GM23248 (cell line): ENCODE data around the gene LINGO4. TPM values are rescaled to one million over a fixed set of nuclear protein-coding genes. Genes with fewer than 3 reads are reported as not detected.

Experiments used
- DNase-seq: peaks from one replicate; pipeline ENCODE4 v3.0.0-alpha.2; 2015
- H2AFZ ChIP-seq: fragments of 200-600 bp; sonication (generic); 2 replicates; pipeline ENCODE4 v1.6.1; 2016; ENCODE audit warnings: antibody characterized with exemption
- H3F3A ChIP-seq: fragments of 200-600 bp; sonication (generic); 2 replicates; pipeline ENCODE4 v1.6.1; 2016; ENCODE audit warnings: mild to moderate bottlenecking, antibody characterized with exemption, mixed run types; ENCODE audit not compliant: insufficient read depth
- H3K27ac ChIP-seq: fragments of 200-600 bp; sonication (generic); 2 replicates; pipeline ENCODE4 v1.5.1; 2016; ENCODE audit warnings: mild to moderate bottlenecking
- H3K27me3 ChIP-seq: fragments of 200-600 bp; sonication (generic); replicated peaks from 2 replicates; pipeline ENCODE4 v1.6.1; 2016; ENCODE audit warnings: mild to moderate bottlenecking; ENCODE audit not compliant: insufficient read depth
- H3K36me3 ChIP-seq: fragments of 200-600 bp; sonication (generic); 2 replicates; pipeline ENCODE4 v1.6.1; 2016; ENCODE audit warnings: low read depth, mild to moderate bottlenecking
- H3K4me1 ChIP-seq: fragments of 200-600 bp; sonication (generic); 2 replicates; pipeline ENCODE4 v1.6.1; 2016; ENCODE audit warnings: mild to moderate bottlenecking; ENCODE audit not compliant: insufficient read depth
- H3K4me2 ChIP-seq: fragments of 200-600 bp; sonication (generic); one replicate; pipeline ENCODE4 v1.6.1; 2016; ENCODE audit warnings: mild to moderate bottlenecking; ENCODE audit not compliant: unreplicated experiment
- H3K4me3 ChIP-seq: fragments of 200-600 bp; sonication (generic); 2 replicates; pipeline ENCODE4 v1.5.1; 2016; ENCODE audit warnings: mild to moderate bottlenecking
- H3K79me2 ChIP-seq: fragments of 200-600 bp; sonication (generic); 2 replicates; pipeline ENCODE4 v1.6.1; 2016; ENCODE audit warnings: mild to moderate bottlenecking; ENCODE audit not compliant: insufficient read depth
- H3K9ac ChIP-seq: fragments of 200-600 bp; sonication (generic); 2 replicates; pipeline ENCODE4 v1.6.1; 2016; ENCODE audit warnings: mild to moderate bottlenecking
- H3K9me2 ChIP-seq: fragments of 200-600 bp; sonication (generic); 2 replicates; pipeline ENCODE4 v1.6.1; 2016; ENCODE audit warnings: mixed run types, mild to moderate bottlenecking, moderate library complexity; ENCODE audit not compliant: insufficient read depth
- H3K9me3 ChIP-seq: fragments of 200-600 bp; sonication (generic); one replicate; pipeline ENCODE4 v1.6.1; 2017; ENCODE audit warnings: low read depth
- H4K20me1 ChIP-seq: fragments of 200-600 bp; sonication (generic); 2 replicates; pipeline ENCODE4 v1.6.0; 2016; ENCODE audit not compliant: insufficient read depth
- EZH2 ChIP-seq: fragments of 200-600 bp; sonication (generic); IDR thresholded peaks from 2 replicates; pipeline ENCODE4 v1.6.1; 2018; ENCODE audit warnings: antibody characterized with exemption, mild to moderate bottlenecking; ENCODE audit not compliant: insufficient read depth, poor library complexity, severe bottlenecking
- EZH2phosphoT487 ChIP-seq: fragments of 200-600 bp; sonication (generic); IDR thresholded peaks from 2 replicates; pipeline ENCODE4 v1.6.1; 2018; ENCODE audit warnings: antibody characterized with exemption, moderate library complexity, mild to moderate bottlenecking, low read depth; ENCODE audit not compliant: insufficient read depth
- WGBS, 2 experiments: methylation state at CpG; one replicate each; pipeline ENCODE4 v1.1.6; 2015 to 2017; ENCODE audit warnings: low lambda C conversion rate in 2 of 2, low coverage in 1 of 2; ENCODE audit errors: missing lambda C conversion rate in 2 of 2; 5-methylcytosine and 5-hydroxymethylcytosine counted together
- in situ Hi-C: fragments of 300-500 bp; cut with MboI; formaldehyde crosslinking; loops from 2 replicates; pipeline ENCODE4 v1.15.0; 2020
- polyA plus RNA-seq: library from polyadenylated mRNA; unstranded; fragments of >200 nt; fragmentation: Nextera tagmentation; extraction: Ambion mirVana; gene quantifications from 2 replicates; pipeline ENCODE4 v1.2.1, GENCODE V29; 2016
- total RNA-seq: library from RNA; depleted of rRNA; stranded (reverse); fragments of >200 nt; shearing (Covaris generic); gene quantifications from 2 replicates; pipeline ENCODE4 v1.2.3, GENCODE V29; 2014

The LINGO4 gene
- total and polyA plus RNA-seq, 2 experiments from 2014 or later, result not detected

DNA sequence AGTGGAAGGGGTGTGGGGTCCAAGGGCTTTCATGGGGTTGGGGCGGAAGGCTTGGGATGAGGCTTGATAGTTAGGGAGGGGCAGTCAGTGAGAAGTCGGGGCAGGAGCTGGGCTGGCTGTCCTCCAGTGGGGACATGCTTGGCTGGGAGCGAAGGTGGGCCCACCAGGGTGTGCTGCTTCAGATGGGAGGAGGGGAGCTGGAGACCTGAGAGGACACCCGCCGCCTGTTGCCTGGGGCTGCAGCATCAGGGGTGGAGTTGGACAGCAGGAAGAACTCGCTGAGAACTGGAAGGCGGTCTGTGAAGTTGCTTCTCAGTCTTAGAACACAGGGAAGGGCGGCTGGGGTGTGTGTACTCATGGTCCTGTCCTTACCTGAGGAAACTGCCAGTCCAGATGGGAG lies 46.7 kb upstream of the LINGO4 start:
- Histone ChIP-seq H3K27ac (no peak overlapping the region), H3K27me3 (peaks cover 13% of the 10 kb centered on the region; the same call in 1 of the 2 replicates), H3K36me3 (no peaks in the 10 kb centered on the region), H3K9me3 (no peaks in the 10 kb centered on the region), H3F3A (0 out of 2 replicates have a peak, but pooled peaks cover 7% of the 10 kb centered on the region), H3K9me2 (no peaks in the 10 kb centered on the region), H3K79me2 (no peaks in the 10 kb centered on the region), H3K9ac (no peak overlapping the region), H3K4me3 (no peak overlapping the region), H3K4me2 (no peak overlapping the region), H4K20me1 (no peaks in the 10 kb centered on the region), H3K4me1 (peaks cover 6% of the 10 kb centered on the region; the same call in 1 of the 2 replicates), H2AFZ (no peak overlapping the region)
- TF ChIP-seq EZH2phosphoT487 (no peak), EZH2 (no peak)
- no peak for DNase-seq
- WGBS, 2 experiments, result 53% methylated on average over 8 of the region's 8 CpGs
- in situ Hi-C loops, result no loop called here

DNA sequence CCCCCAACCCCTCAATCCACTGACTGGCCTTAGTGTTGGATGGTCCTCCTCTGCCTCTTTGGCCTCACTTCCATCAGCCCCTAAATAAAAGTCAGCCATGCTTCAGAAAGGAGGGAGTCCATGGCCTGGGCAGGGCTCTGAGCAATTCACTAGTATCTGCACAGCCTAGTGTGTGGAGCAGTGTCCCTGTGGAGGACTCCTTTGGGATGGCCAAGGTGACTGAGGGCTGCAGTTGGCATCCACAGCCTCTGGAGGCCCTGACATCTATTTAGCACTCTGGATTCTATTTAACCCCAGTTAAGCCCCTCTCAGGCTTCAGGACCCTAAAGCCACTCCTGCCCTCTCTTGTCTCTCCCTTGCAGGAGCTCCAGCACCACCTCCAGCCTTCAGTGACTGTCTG lies 44.7 kb upstream of the LINGO4 start:
- Histone ChIP-seq H3K9ac (no peak overlapping the region), H3K36me3 (no peaks in the 10 kb centered on the region), H3F3A (no peaks in the 10 kb centered on the region), H3K27ac (no peak overlapping the region), H3K4me2 (no peak overlapping the region), H3K9me3 (no peaks in the 10 kb centered on the region), H2AFZ (no peak overlapping the region), H3K4me1 (peaks cover 4% of the 10 kb centered on the region), H3K4me3 (no peak overlapping the region), H3K9me2 (no peaks in the 10 kb centered on the region), H3K79me2 (no peaks in the 10 kb centered on the region), H3K27me3 (peaks cover 13% of the 10 kb centered on the region), H4K20me1 (no peaks in the 10 kb centered on the region)
- TF ChIP-seq EZH2, result no peak
- no peak for TF ChIP-seq EZH2phosphoT487
- in situ Hi-C loops, result no loop called here
- no peak for DNase-seq

DNA sequence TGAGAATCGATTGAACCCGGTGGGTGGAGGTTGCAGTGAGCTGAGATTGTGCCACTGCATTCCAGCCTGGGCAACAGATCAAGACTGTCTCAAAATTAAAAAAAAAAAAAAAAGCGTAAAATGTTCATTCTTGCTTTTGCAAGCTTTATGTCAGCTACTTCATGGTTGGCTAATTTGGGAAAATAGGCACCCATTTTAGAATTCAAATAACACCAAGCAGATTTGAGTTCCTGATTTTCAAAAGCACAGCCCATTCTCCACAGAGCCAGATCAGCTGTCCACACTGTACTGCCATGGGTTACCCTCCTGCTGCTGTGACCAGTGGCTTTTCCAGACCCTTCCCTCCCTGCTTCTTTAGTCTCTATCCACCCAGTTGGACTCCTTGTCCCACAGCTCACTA lies 43.9 kb upstream of the LINGO4 start:
- no peaks in the 10 kb centered on the region for H3K9me3 ChIP-seq
- no peak overlapping the region for H3K27ac ChIP-seq
- no peaks in the 10 kb centered on the region for H3K79me2 ChIP-seq
- no peak for DNase-seq
- H3K9ac ChIP-seq, result no peak overlapping the region
- 4% methylated on average over 3 of the region's 3 CpGs for WGBS, 2 experiments
- no peak overlapping the region for H3K4me2 ChIP-seq
- H3K4me1 ChIP-seq, result peaks cover 4% of the 10 kb centered on the region
- H3K27me3 ChIP-seq, result peaks cover 13% of the 10 kb centered on the region
- H2AFZ ChIP-seq, result no peak overlapping the region
- TF ChIP-seq EZH2, result no peak
- no peak for TF ChIP-seq EZH2phosphoT487
- H3F3A ChIP-seq, result no peaks in the 10 kb centered on the region
- H4K20me1 ChIP-seq, result no peaks in the 10 kb centered on the region
- no peaks in the 10 kb centered on the region for H3K36me3 ChIP-seq
- no peak overlapping the region for H3K4me3 ChIP-seq
- in situ Hi-C loops, result no loop called here
- H3K9me2 ChIP-seq, result no peaks in the 10 kb centered on the region

DNA sequence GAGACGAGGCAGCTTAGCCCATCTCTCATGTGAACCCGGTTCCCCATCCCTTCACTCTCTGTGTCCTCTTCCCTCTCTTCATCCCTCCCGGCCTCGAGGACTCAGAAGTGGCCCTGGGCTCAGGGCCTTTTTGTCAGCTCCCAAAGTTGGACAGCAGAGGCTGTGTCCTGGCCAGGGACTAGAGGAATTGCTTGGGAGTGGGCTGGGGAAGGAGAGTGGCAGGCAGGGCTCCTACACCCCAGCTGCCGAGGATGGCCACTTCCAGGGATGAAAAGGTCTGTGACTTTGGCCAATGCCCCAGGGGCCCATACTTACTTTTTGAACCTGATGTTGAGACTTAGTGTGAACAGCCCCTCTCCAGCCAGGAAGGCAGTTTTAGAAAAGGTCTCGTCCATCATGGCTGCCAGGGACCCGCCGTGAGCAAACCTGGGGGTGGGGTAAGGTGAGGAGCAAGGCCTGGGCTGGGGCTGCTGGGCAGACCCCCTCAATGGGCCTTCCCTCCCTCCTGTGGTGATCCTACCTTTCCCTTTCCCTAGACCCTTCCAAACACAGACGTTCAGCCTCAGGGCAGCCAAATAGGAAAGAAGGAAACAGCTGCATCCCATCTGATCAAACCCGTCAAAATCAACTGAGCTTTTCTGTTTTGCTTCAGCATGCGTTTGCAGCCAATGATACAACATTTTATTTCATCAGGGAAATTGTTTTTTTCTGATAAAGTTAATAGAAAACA lies 42.8 kb upstream of the LINGO4 start:
- in situ Hi-C loops, result no loop called here
- Histone ChIP-seq H3K4me2 (no peak overlapping the region), H3K4me1 (peaks cover 4% of the 10 kb centered on the region)

More for the DNA sequence above, 42.8 kb upstream of the LINGO4 start:
- Histone ChIP-seq H3F3A (no peaks in the 10 kb centered on the region), H3K27ac (no peak overlapping the region), H2AFZ (no peak overlapping the region), H4K20me1 (no peaks in the 10 kb centered on the region), H3K9ac (no peak overlapping the region), H3K36me3 (no peaks in the 10 kb centered on the region), H3K9me3 (no peaks in the 10 kb centered on the region), H3K79me2 (no peaks in the 10 kb centered on the region), H3K9me2 (no peaks in the 10 kb centered on the region), H3K4me3 (no peak overlapping the region), H3K27me3 (peaks cover 13% of the 10 kb centered on the region)
- TF ChIP-seq EZH2phosphoT487 (no peak), EZH2 (no peak)
- 35 to 38% methylated on average over 11 of the region's 11 CpGs for WGBS, 2 experiments
- DNase-seq, result no peak
